NK-92 treated with Interleukin-12 subunit alpha and Interleukin-12 subunit beta, amount 100 ng/mL, for 24 hours (cell line): ENCODE results near the gene FBXO22.
"Not testable (repeated sequence)": the region's sequence is repeated elsewhere in the genome, so short reads cannot be mapped to it uniquely, and the experiment has no call there.

Experiments used
- DNase-seq: peaks from one replicate; lab custom pipeline; 2025; lab: John Stamatoyannopoulos, UW

FBXO22 gene

GRCh38 chr15:75903331-75904239 lies at the start of gene FBXO22:
Gene FBXO22, plus strand, starts transcription at chr15:75903878. Its CDS starts 86 bp downstream, at chr15:75903964.
- peak; percentile 88 for DNase-seq

GRCh38 chr15:75857886-75858285 lies 45.8 kb upstream of the FBXO22 start:
- no peak for DNase-seq

- no peak for DNase-seq
Observed at GRCh38 chr15:75861750-75862402, 41.8 kb upstream of the FBXO22 start.

GRCh38 chr15:75862796-75863195 lies 40.9 kb upstream of the FBXO22 start:
- DNase-seq, result no peak

- DNase-seq, result no peak
Observed at GRCh38 chr15:75864213-75865059, 39.2 kb upstream of the FBXO22 start.

GRCh38 chr15:75866045-75866444 lies 37.6 kb upstream of the FBXO22 start:
- not testable (repeated sequence) for DNase-seq

- DNase-seq, result no peak
Observed at GRCh38 chr15:75866916-75867315, 36.8 kb upstream of the FBXO22 start.

GRCh38 chr15:75867449-75867848 lies 36.2 kb upstream of the FBXO22 start:
- no peak for DNase-seq

- DNase-seq, result no peak
Observed at GRCh38 chr15:75868019-75868418, 35.7 kb upstream of the FBXO22 start.

GRCh38 chr15:75869446-75869845 lies 34.2 kb upstream of the FBXO22 start:
- DNase-seq, result no peak

GRCh38 chr15:75871589-75871988 lies 32.1 kb upstream of the FBXO22 start:
- DNase-seq, result not testable (repeated sequence)

- no peak for DNase-seq
Observed at GRCh38 chr15:75872403-75872990, 31.2 kb upstream of the FBXO22 start.

GRCh38 chr15:75884041-75884440 lies 19.6 kb upstream of the FBXO22 start:
- DNase-seq, result no peak

GRCh38 chr15:75887178-75887577 lies 16.5 kb upstream of the FBXO22 start:
- no peak for DNase-seq

GRCh38 chr15:75891895-75892294 lies 11.8 kb upstream of the FBXO22 start:
- DNase-seq, result no peak

- no peak for DNase-seq
Observed at GRCh38 chr15:75895731-75896130, 7.9 kb upstream of the FBXO22 start.

- no peak for DNase-seq
Observed at GRCh38 chr15:75900577-75900976, 3.1 kb upstream of the FBXO22 start.

GRCh38 chr15:75902129-75902557 lies 1.5 kb upstream of the FBXO22 start:
- DNase-seq, result no peak

- no peak for DNase-seq
Observed at GRCh38 chr15:75905231-75905630, 1.6 kb downstream of the FBXO22 start.

GRCh38 chr15:75910355-75910754 lies 6.7 kb downstream of the FBXO22 start:
- not testable (repeated sequence) for DNase-seq

- no peak for DNase-seq
Observed at GRCh38 chr15:75916978-75917377, 13.3 kb downstream of the FBXO22 start.

- no peak for DNase-seq
Observed at GRCh38 chr15:75918135-75918534, 14.5 kb downstream of the FBXO22 start.
